ENCODE results near the gene DPP6. TPM values are rescaled to one million over a fixed set of nuclear protein-coding genes. Genes with fewer than 3 reads are reported as not detected.

DPP6 gene
- total and polyA plus RNA-seq, 2 experiments from 2014 or later: not detected

GRCh38 chr7:154679379-154680053 is 627.3 kb downstream of the DPP6 start:
- Histone ChIP-seq H3K36me3 (ENCODE audit: insufficient read depth) (peaks cover 7% of the 10 kb centered on the region; the same call in 1 of the 2 replicates), H3K79me2 (replicated peaks; ENCODE audit: insufficient read depth) (no peaks in the 10 kb centered on the region), H3K27ac (ENCODE audit: low read depth) (no peak overlapping the region), H3K9me2 (ENCODE audit: insufficient read depth) (no peaks in the 10 kb centered on the region), H3F3A (replicated peaks; ENCODE audit: low read depth) (no peaks in the 10 kb centered on the region), H4K20me1 (replicated peaks; ENCODE audit: insufficient read depth) (no peaks in the 10 kb centered on the region), H2AFZ (no peak overlapping the region), H3K4me3 (no peak overlapping the region), H3K4me1 (ENCODE audit: insufficient read depth) (no peaks in the 10 kb centered on the region), H3K27me3 (ENCODE audit: insufficient read depth) (no peaks in the 10 kb centered on the region), H3K4me2 (no peak overlapping the region)
- H3K27me3 Mint-ChIP-seq (ENCODE audit: insufficient read depth, low read depth, poor library complexity): peaks cover 5% of the 10 kb centered on the region
- DNase-seq (ENCODE audit: low spot score) (no peak), ATAC-seq (peak; percentile 36; the same call in 1 of the 3 replicates)
- no peak overlapping the region for H3K27ac Mint-ChIP-seq
- no peak for TF ChIP-seq CREB1 (CRISPR knock-in tag; IDR thresholded peaks at IDR 0.05; ENCODE audit: low read depth)
- no peak for TF ChIP-seq NANOG (IDR thresholded peaks at IDR 0.05; ENCODE audit: borderline replicate concordance)
- H3K36me3 Mint-ChIP-seq (ENCODE audit: low read depth): no peaks in the 10 kb centered on the region
- peaks cover 13% of the 10 kb centered on the region for H3K4me1 Mint-ChIP-seq
- no peaks in the 10 kb centered on the region; the same call in 1 of the 3 replicates for H3K9me3 Mint-ChIP-seq
- H3K4me3 Mint-ChIP-seq: no peak overlapping the region

GRCh38 chr7:154680894-154681659 is 628.9 kb downstream of the DPP6 start:
- DNase-seq (ENCODE audit: low spot score) (no peak), ATAC-seq (peak; percentile 90)
- Histone ChIP-seq H2AFZ (no peak overlapping the region), H3F3A (replicated peaks; ENCODE audit: low read depth) (no peaks in the 10 kb centered on the region), H3K27ac (ENCODE audit: low read depth) (no peak overlapping the region), H3K36me3 (ENCODE audit: insufficient read depth) (peaks cover 8% of the 10 kb centered on the region; the same call in 1 of the 2 replicates), H3K4me3 (no peak overlapping the region), H3K4me1 (ENCODE audit: insufficient read depth) (no peaks in the 10 kb centered on the region), H3K9me2 (ENCODE audit: insufficient read depth) (no peaks in the 10 kb centered on the region), H3K4me2 (no peak overlapping the region), H3K27me3 (ENCODE audit: insufficient read depth) (no peaks in the 10 kb centered on the region), H4K20me1 (replicated peaks; ENCODE audit: insufficient read depth) (no peaks in the 10 kb centered on the region), H3K79me2 (replicated peaks; ENCODE audit: insufficient read depth) (no peaks in the 10 kb centered on the region)
- Mint-ChIP-seq H3K36me3 (ENCODE audit: low read depth) (no peaks in the 10 kb centered on the region), H3K9me3 (no peaks in the 10 kb centered on the region; the same call in 1 of the 3 replicates), H3K4me3 (no peak overlapping the region), H3K27ac (no peak overlapping the region), H3K4me1 (peaks cover 13% of the 10 kb centered on the region), H3K27me3 (ENCODE audit: insufficient read depth, low read depth, poor library complexity) (peaks cover 5% of the 10 kb centered on the region)
- TF ChIP-seq STAT1 (IDR thresholded peaks at IDR 0.05; ENCODE audit: unreplicated experiment) (no peak), EZH2phosphoT487 (IDR thresholded peaks at IDR 0.05; ENCODE audit: unreplicated experiment) (no peak), ZNF114 (CRISPR knock-in tag; IDR thresholded peaks at IDR 0.05) (no peak), REST (IDR thresholded peaks at IDR 0.05; ENCODE audit: unreplicated experiment) (no peak), JUNB (IDR thresholded peaks at IDR 0.05; ENCODE audit: unreplicated experiment) (no peak), POLR2AphosphoS5 (IDR thresholded peaks at IDR 0.05; ENCODE audit: low read depth) (no peak), CTCF (conservative IDR thresholded peaks at IDR 0.05; ENCODE audit: low read depth in 2 of 2) (no peak)
